ENCODE data around the gene ALOX12B.
"Not testable (repeated sequence)": the region's sequence is repeated elsewhere in the genome, so short reads cannot be mapped to it uniquely, and the experiment has no call there.

Gene ALOX12B

DNA sequence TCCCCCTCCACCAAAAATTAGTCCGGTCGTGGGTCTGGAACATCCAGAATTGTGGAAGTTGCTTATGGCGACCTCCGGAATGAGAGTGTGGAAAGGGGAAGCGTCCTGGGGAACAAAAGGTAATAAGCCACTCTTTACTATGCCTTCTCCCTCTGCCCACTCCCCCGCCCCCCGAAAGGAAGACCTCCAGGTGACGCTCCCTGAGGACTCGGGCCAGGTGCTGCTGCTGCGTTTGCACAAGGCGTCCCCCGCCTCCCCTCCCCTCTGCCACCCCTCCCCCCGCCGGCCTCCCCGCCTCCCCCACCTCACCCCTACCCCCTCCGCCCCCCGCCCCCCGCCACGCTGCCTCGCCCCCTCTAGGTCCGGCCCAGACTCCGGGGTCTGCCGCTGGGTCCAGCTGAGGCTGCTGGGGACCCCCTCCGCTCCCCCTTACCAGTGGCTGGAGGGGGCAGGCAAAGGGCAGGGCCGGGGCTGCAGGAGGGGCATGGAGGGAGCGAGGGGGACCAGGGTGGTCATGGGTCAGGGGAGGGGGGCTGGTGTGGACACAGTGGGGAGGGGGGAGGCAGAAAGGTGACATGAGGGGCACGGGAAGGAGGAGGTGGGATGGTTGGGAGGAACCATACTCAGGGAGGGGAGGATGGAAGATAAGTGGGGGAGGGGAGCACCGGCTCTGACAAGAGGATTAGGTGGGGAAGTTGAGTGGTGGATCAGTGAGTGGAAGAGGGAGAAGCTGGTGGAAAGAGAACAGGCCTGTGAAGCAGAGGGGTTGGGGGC lies 23.6 kb downstream of the ALOX12B start:
- DNase-seq: no peak

DNA sequence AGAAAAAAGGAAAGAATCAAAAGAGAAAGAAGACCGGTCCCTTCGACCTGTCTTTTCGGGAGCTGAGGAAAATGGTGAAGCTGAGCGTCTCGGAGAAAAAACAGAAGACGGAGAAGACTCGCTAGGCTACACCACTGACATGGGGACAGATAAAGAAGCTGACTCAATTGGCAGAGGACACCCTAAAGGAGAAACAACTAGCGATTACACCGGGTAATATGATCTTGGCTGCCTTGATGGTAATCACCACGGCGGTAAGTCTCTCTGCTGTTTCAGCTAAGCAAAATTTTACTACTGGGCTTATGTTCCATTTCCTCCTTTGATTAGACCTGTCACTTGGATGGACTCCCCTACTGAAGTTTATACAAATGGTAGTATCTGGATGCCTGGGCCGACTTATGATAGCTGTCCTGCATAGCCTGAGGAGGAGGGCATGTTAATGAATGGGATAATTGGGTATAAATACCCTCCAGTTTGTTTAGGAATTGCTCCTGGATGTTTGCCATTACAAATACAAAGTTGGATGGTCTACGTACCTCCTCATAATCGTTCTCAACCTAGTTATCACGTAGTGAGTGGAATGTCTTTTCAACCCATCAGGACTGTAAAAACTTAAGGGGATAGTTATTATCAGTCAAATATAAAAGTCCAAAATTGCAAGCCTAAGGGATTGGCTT lies 24.6 kb downstream of the ALOX12B start:
- DNase-seq: no peak

DNA sequence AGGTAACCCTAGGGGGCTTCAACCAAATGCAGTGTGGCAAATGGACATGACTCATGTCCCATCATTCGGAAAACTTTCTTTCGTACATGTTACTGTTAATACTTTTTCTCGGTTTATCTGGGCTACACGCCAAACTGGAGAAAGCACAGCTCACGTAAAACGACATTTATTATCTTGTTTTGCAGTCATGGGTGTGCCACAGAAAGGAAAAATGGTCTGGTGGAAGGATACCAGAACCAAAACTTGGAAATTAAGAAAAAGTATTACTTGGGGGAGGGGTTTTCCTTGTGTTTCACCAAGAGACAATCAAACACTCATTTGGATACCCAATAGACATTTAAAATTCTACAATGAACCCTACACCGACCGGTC lies 25.1 kb downstream of the ALOX12B start:
- DNase-seq: no peak

DNA sequence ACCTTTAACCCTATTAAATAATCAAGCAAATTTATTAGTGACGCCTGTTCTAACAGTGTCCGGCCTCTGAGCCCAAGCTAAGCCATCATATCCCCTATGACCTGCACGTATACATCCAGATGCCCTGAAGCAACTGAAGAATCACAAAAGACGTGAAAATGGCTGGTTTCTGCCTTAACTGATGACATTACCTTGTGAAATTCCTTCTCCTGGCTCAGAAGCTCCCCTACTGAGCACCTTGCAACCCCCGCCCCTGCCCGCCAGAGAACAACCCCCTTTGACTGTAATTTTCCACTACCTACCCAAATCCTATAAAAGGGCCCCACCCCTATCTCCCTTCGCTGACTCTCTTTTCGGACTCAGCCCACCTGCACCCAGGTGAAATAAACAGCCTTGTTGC lies 25.7 kb downstream of the ALOX12B start:
- DNase-seq: not testable (repeated sequence)

DNA sequence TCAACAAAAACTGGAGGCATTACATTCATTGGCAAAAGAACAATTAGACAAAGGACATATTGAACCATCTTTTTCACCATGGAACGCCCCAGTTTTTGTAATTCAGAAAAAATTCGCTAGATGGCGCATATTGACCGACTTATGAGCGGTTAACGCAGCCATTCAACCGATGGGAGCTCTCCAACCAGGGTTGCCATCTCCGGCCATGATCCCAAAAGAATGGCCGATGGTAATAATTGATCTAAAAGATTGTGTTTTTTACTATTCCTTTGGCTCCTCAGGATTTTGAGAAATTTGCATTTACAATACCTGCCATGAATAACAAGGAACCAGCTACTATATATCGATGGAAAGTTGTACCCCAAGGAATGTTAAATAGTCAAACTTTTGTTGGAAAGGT lies 27.2 kb downstream of the ALOX12B start:
- DNase-seq: peak; percentile 57

DNA sequence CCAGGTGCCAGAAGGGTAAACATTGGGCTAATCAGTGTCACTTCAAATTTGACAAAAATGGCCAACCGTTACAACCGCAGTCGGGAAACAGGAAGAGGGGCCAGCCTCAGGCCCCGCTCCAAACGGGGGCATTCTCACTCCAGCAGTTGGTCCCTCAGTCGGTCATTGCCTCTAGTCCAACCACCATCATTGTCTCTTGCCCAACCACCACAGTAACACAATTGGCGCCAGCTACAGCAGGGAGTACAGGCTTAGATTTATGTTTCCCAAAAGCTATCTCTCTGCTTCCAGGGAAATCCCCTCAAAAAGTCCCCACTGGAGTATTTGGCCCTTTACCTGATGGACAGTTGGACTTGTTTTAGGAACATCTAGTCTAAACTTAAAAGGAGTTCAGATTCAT lies 28.4 kb downstream of the ALOX12B start:
- DNase-seq: peak; percentile 45

DNA sequence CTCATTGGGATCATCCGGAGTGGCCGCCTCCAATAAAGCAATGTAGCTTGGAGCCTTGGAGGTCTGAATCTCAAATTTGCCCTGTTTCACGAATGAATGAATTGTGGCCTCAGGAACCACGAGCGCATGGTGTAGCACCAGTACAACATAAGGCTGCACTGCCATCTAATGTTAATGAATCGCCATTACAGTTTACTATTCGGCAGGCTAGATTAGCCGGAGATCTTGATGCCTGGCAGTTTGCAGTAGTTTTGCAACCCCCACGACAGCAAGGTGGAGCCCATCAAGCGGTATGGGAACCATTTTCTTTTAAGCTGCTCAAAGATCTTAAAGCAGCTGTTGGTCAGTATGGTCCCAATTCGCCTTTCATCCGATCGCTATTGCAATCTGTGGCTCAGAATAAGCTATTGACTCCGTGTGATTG lies 29.8 kb downstream of the ALOX12B start:
- peak; percentile 65 for DNase-seq

DNA sequence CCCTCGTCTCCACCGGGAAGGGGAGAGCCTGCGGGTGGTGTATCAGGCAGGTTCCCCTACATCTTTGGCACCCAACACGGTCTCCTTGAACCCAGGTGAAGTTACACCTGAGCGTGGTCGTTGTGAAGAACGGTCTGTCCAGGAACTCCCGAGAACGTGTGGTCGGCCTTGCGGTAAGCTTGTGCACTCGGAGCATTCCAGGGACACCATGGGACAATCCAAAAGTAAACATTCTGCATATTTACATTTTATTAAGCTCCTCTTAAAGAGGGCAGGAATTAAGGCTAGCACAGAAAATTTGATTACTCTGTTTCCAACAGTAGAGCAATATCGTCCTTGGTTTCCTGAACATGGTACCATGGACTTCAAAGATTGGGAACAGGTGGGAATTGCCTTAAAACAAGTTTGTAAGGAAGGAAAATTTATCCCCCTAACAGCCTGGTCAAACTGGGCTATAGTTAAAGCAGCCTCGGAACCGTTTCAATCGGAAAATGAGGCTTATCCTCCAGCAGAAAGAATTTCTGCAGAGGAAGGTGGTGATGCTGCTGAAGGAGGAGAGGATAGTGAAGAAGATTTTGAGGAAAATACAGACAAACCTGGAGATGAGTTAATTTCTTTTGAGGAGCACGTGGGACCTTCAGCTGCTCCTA lies 30.4 kb downstream of the ALOX12B start:
- no peak for DNase-seq

DNA sequence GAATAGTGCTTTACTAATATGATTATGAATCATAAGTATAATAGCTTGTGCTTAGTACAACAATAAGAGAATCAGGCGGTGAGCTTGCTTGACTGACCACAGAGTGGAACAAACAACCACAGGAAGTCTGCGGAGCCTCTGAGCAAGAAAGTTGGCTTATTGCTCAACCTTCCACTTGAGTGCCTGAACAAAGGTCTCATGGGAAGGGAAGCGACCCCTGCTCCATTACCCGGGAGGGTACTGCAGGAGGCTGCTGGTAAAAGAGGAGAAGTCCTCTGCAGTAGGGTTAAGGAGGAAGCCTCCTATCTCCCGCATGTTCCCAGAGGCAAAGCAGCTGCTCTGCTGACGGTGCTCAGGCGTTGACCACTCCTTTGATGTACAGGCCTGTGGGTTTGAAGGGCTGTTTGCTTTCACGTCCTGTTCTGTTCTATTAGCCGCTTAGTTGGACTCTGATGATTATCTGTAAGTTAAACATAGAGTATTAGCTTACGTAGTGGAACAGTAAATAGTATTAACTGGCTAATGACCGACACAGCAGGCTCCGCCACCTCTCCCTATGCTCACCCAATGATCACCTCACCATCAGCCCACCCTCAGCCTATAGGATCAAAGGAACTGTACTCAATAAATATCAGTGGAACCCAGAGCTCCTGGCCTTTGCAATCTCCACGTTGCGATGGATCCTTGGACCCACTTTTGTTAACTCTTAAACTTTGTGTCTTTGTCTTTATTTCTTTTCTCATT lies 31.1 kb downstream of the ALOX12B start:
- DNase-seq: peak; percentile 28

DNA sequence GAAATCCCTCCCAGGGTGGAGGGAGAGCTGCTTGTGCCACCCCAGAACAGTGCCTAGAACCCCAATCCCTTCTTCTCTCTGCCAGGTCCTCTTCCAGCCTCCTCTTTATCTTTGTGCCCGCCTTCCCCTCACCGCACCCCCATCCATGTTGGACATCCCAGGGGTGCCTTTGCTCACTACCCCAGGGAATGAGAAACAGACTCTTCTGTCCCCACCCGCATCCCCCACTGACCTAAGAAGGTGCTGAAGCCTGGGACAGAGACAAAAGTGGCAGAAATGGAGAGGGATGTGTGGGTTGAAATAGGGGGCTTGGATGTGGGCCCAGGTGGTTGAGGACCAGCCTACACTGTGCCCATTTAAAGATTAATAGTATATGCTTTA lies 31.7 kb downstream of the ALOX12B start:
- DNase-seq: no peak

DNA sequence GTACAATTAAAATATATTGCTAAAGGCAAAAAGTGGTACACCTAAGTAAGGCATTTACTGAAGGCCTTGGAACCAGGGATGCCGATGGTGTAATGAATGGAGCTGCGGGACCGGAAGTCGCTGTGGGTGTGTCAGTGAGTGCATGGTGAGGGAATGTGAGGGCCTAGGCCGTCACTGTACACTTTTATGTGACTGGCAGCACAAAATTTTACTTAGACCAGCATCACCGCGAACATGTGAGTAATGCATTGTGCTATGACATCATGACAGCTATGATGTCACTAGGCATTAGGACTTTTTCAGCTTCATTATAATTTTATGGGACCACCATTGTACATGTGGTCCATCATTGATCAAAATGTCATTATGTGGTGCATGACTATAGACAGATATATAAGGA lies 33.9 kb downstream of the ALOX12B start:
- DNase-seq: no peak

DNA sequence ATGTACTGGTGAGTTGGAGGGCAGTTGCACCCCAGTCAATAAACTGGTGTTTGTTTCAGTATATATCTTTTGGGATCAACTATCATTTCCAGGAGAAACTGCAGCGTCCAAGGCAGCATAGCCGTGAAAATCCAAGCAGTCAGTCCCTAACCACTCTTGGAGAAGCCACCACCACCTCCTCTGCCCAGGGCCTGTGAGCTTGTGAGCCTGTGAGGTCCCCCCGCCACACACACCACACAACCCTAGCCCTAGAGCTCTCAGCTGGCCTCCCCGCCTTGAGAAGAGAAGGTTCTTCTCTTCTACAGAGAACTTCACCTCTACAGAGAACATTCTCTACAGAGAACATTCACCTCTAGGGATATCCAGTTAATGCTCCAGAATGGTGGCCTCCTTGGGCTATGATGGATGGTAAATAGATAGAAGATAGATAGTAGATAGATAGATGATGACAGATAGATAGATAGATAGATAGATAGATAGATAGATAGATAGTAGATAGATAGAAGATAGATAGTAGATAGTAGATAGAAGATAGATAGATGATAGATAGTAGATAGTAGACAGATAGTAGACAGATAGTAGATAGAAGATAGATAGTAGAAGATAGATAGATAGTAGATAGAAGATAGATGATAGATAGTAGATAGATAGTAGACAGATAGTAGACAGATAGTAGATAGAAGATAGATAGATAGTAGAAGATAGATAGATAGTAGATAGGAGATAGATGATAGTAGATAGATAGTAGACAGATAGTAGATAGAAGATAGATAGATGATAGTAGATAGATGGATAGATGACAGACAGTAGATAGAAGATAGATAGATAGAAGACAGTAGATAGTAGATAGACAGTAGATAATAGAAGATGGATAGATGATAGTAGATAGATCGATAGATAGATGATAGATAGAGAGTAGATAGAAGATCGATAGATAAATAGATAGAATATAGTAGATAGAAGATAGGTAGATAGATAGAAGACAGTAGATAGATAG lies 35.0 kb downstream of the ALOX12B start:
- no peak for DNase-seq

DNA sequence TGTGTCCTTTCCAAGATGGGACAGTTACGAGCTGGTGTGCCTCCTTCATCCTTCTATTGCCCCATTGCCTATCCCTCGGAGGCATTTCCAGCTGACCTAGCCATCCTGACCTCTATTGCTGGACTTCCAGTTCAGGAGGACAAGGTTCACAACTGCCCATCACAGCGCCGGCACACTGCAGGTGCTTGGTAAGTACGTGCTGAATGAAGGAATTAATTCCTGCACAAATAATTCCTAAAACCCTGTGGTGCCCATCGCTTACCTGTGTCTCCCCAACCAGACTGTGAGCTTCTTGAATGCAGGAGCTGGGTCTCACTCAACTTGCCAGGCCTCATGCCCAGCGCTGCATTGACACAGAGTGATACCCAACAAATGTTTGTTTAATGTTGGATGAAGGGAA lies 35.7 kb downstream of the ALOX12B start:
- DNase-seq: no peak

DNA sequence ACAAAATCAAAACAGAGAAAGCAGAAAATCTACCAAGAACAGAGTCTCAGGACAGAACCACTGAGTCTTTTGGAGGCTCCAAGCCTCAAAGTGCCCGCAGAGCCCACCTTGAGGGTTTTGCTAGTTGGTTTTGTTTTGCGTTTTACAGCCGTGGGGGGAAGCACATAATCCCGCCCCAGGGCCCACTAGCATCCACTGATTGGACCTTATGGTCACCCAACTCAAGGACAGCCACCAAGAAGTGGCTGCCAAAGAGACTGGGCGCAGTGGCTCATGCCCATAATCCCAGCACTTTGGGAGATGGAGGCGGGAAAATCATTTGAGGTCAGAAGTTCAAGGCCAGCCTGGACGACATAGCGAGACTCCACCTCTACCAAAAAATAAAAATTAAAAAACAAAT lies 38.8 kb downstream of the ALOX12B start:
- DNase-seq: no peak

DNA sequence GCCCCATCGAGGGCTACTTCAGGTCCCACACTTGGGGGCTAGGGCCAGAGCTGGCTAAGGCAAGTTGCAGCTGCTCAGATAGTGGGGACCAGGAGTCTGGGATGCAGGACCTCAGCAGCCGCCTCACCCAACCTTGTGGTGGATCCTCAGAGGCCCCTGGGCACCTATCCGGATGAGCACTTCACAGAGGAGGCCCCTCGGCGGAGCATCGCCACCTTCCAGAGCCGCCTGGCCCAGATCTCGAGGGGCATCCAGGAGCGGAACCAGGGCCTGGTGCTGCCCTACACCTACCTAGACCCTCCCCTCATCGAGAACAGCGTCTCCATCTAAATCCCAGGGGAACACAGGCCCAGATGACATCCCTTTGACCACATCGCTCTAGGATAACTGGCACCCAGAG lies 39.3 kb downstream of the ALOX12B start:
- no peak for DNase-seq

DNA sequence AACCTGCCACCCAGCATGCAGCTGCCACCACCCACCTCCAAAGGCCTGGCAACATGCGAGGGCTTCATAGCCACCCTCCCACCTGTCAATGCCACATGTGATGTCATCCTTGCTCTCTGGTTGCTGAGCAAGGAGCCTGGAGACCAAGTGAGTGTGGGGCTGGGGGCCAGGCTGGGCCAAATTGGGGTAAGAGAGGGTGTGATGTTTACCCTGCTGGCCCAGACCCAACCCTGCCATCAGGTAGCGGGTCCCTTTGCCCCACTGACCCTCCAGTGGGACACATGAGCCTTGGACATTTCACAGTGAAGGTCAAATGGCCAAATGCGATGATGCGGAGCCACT lies 39.8 kb downstream of the ALOX12B start:
- DNase-seq: no peak

DNA sequence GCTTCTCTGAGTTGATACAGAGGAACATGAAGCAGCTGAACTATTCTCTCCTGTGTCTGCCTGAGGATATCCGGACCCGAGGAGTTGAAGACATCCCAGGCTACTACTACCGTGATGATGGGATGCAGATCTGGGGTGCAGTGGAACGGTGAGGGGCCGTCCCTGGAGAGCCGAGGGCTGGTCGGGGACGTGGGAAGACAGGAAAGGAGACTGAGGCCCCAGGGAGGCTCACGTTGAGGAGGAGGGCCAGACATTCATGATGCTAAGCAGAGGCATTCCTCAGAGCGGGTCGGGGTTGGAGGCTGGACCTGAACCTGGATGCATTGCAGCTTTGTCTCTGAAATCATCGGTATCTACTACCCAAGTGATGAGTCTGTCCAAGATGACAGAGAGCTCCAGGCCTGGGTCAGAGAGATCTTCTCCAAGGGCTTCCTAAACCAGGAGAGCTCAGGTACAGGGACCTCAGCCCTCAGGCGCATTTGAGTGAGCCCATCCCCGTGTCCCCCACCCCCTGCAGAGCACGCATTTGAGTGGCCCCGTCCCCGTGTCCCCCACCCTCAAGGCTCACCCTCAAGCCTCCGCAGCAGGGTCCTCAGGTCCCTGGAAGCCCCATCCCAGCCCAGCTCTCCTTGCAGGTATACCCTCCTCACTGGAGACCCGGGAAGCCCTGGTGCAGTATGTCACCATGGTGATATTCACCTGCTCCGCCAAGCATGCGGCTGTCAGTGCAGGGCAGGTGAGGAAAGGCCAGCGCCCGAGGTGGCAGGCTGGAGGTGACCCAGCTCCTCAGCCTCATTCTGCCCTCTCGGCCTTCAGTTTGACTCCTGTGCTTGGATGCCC lies 40.4 kb downstream of the ALOX12B start:
- no peak for DNase-seq

DNA sequence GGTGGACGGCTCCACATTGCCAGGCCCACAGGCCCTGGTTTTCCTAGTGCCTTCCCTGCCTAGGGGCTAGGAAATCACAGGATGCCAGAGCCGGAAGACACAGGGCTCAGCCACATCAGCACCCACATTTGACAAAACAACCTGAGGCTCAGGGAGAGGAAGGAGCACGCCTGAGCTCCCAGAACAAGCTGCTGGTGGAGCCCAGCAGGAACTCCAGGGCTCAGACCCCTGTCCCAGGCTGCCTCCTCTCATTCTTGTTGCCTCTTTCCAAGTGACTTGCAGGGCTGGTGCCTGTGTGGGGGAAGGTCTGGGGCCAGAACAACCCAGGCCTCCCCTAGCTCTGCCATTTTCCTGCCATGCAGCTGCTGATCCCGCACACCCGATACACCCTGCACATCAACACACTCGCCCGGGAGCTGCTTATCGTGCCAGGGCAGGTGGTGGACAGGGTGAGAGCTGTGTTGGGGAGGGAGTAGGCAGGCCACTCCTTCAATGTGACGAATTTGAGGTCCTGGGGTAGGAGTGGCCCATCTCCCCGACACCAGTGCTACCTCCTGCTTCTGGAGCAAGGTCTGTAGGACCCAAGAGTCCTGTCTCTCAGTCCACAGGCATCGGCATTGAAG lies 41.1 kb downstream of the ALOX12B start:
- no peak for DNase-seq

DNA sequence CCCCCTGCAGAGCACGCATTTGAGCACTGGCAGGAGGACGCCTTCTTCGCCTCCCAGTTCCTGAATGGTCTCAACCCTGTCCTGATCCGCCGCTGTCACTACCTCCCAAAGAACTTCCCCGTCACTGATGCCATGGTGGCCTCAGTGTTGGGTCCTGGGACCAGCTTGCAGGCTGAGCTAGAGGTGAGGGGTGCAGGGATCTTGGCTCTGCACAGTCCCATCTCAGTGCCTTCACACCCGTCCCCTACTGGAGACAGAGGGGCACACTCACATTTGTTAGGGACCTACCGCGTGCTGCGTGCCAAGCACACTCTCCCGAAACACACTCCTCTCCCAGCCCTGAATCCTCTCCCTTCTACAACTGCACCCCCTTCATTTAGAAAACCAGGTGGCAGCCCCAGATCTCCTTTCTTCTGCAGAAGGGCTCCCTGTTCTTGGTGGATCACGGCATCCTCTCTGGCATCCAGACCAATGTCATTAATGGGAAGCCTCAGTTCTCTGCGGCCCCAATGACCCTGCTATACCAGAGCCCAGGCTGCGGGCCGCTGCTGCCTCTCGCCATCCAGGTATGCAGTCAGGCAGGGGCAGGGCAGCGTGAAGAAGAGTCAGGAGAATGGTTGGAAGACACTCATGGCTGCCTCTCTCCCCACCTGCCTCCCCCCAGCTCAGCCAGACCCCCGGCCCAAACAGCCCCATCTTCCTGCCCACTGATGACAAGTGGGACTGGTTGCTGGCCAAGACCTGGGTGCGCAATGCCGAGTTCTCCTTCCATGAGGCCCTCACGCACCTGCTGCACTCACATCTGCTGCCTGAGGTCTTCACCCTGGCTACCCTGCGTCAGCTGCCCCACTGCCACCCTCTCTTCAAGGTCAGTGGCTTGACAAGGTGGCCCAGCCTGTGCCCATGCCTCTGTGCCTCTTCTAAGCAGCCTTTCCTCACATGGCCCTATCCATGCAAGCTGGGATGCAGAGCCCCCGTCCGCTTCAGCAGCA lies 42.4 kb downstream of the ALOX12B start:
- DNase-seq: no peak

DNA sequence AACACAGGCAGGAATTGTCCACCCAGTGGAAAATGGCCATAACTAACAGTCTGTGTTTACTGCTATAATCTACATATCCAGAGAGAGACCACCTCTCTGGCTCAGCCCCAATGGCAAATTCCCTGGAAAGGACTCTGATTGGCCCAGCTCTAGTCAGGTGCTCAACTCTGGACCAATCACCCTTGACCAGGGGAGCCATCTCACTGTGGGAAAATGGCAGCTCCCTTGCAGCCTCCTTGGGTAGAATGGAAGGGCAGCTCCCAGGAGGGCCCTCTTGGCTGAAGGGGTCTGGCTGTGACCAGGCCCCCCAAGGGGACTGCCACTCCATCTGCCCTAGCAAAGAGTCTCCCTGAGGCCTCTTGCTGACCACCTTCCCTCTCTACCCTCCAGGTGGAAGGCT lies 45.5 kb downstream of the ALOX12B start:
- no peak for DNase-seq

Measured in NCI-H774 (cell line).